Gastrocnemius medialis (tissue), 4 donors: ENCODE results near the gene CYGB. TPM values are rescaled to one million over a fixed set of nuclear protein-coding genes. Genes with fewer than 3 reads are reported as not detected.
"Not testable (repeated sequence)": the region's sequence is repeated elsewhere in the genome, so short reads cannot be mapped to it uniquely, and the experiment has no call there.

ENCODE experiments used
- ATAC-seq, 2 donors: fragments of 150-250 bp; one replicate each; pipeline ENCODE4 v1.9.1; 2016
- DNase-seq, 2 donors: peaks; one replicate each; pipeline ENCODE4 v3.0.0-alpha.2; 2019
- H3K27ac ChIP-seq, 4 donors: fragments of 200-600 bp; sonication (generic); 1 replicate in 1 of 4; 2 replicates in 3 of 4; pipeline ENCODE4 v1.5.1; 2016 to 2018; ENCODE audit warnings: mild to moderate bottlenecking in 2 of 4, moderate library complexity in 1 of 4
- H3K27me3 ChIP-seq, 3 donors: fragments of 200-600 bp; sonication (generic) in 2 of 3; 1 replicate in 1 of 3; 2 replicates in 2 of 3; pipeline versions ENCODE4 v1.5.1 to v1.6.0; 2016 to 2019; ENCODE audit warnings: mild to moderate bottlenecking in 1 of 3, moderate library complexity in 1 of 3
- H3K36me3 ChIP-seq, 2 donors: fragments of 200-600 bp; sonication (generic) in 1 of 2; one replicate each; pipeline ENCODE4 v1.5.1; 2017 to 2018
- H3K4me1 ChIP-seq, 2 donors: fragments of 200-600 bp; sonication (generic) in 1 of 2; one replicate each; pipeline ENCODE4 v1.5.1; 2016 to 2017; ENCODE audit warnings: mild to moderate bottlenecking in 2 of 2
- H3K4me3 ChIP-seq, 4 donors: fragments of 200-600 bp; sonication (generic) in 3 of 4; 1 replicate in 1 of 4; 2 replicates in 3 of 4; pipeline ENCODE4 v1.5.1; 2016 to 2019; ENCODE audit warnings: mild to moderate bottlenecking in 2 of 4
- H3K9me3 ChIP-seq, 3 donors: fragments of 200-600 bp; sonication (generic) in 2 of 3; 1 replicate in 1 of 3; 2 replicates in 2 of 3; pipeline ENCODE4 v1.5.1; 2016 to 2019
- POLR2A ChIP-seq, 2 donors: fragments of 450-650 bp; IDR thresholded peaks; one replicate each; pipeline ENCODE4 v1.6.1; 2017; ENCODE audit warnings: antibody characterized with exemption in 2 of 2, mild to moderate bottlenecking in 2 of 2, moderate library complexity in 2 of 2
- in situ Hi-C, 4 donors: fragments of 200-750 bp; cut with MboI; loops; one replicate each; pipeline versions ENCODE4 v1.15.0 to v1.8.0; 2017; ENCODE audit warnings: low sequenced_read_pairs in 4 of 4
- intact Hi-C: fragments of 100-400 bp; cut with DNase I; formaldehyde crosslinking; loops from one replicate; pipeline ENCODE4 v1.15.1; 2023; ENCODE audit warnings: low total_unique reads
- total RNA-seq, 4 donors: library from RNA; depleted of rRNA; stranded (reverse); fragments of >200 nt; gene quantifications; one replicate each; pipeline versions ENCODE4 v1.1.0 to v1.2.3, GENCODE V29; 2016
- TF ChIP-seq, protein P1 (sequence below), 5 experiments: fragments of 450-650 bp in 3 of 5; fragments of 200-600 bp in 2 of 5; sonication (generic) in 2 of 5; IDR thresholded peaks in 4 of 5; conservative IDR thresholded peaks in 1 of 5; 1 replicate in 4 of 5; 2 replicates in 1 of 5; pipeline ENCODE4 v1.5.1; 2016 to 2019; ENCODE audit warnings: antibody characterized with exemption in 5 of 5, mild to moderate bottlenecking in 3 of 5, moderate library complexity in 3 of 5

CYGB gene
- total RNA-seq, 4 donors from 2014 or later = 8.1 to 19.7 (median 10.6) TPM

DNA sequence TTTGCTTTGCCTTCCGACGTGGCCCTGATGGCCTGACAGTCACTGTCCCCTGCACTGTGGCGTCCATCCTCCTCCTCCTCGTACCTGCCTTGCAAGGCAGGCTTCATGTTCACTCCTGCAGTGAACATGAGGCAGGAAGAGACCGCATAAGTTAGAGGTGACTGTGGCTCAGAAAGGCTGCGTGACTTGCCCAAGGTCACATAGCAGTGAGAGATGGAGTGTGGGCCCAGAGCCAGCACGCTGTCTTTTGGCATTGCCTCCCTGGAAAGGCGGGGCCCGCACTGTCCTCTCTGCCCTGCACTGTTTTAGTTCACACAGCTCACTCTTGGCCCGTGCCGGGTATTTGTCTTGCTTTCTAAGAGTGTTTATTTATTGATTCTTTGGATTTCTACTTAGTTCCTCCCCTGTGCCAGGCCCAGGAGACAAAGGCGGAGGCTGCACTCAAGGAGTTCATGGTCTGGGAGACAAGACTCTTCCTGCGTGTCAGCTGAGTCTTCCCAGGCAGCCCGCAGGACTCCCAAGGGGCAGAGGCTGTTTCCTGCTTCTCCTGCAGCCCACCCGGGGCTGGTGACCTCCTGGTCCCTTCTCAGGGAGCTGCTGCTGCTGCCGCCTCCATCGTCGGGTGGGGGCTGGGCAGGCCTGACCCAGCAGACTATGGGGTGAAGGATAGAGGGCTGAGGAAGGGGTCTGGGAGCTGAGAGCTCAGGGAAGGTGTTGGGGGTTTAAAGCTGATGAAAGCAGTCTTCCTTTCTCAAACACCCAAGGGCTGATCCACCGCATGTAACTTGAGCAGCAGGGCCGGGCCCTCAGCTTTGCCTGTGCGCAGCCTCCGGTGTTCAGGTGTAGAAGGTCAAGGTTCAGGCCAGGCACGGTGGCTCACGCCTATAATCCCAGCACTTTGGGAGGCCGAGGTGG lies 12.7 kb downstream of the CYGB start:
- intact Hi-C loops = no loop called here

GRCh38 chr17:76523084-76524037 lies 14.1 kb downstream of the CYGB start:
- Histone ChIP-seq H3K4me3 (no peak overlapping the region), H3K9me3 (no peaks in the 10 kb centered on the region), H3K27ac (peak overlapping the region in 1 of 4 donors; percentile 1), H3K27me3 (no peaks in the 10 kb centered on the region), H3K36me3 (no peaks in the 10 kb centered on the region), H3K4me1 (peaks cover 13 to 19% of the 10 kb centered on the region in 2 donors)
- ATAC-seq (peak; percentile 48 to 65), DNase-seq (peak; percentile 54 to 65)
- intact Hi-C loops (loop anchor here (1.0 kb wide), 3 partner anchors 24 to 101 kb away; no protein-coding TSS in a partner anchor), in situ Hi-C loops (loop anchor here in 3 of 4 donors (5.0 to 10.0 kb wide), 3 partner anchors 61 to 101 kb away; partner anchors contain the start of gene ST6GALNAC2 (in 1 of the 3))
- TF ChIP-seq, protein P1, sequence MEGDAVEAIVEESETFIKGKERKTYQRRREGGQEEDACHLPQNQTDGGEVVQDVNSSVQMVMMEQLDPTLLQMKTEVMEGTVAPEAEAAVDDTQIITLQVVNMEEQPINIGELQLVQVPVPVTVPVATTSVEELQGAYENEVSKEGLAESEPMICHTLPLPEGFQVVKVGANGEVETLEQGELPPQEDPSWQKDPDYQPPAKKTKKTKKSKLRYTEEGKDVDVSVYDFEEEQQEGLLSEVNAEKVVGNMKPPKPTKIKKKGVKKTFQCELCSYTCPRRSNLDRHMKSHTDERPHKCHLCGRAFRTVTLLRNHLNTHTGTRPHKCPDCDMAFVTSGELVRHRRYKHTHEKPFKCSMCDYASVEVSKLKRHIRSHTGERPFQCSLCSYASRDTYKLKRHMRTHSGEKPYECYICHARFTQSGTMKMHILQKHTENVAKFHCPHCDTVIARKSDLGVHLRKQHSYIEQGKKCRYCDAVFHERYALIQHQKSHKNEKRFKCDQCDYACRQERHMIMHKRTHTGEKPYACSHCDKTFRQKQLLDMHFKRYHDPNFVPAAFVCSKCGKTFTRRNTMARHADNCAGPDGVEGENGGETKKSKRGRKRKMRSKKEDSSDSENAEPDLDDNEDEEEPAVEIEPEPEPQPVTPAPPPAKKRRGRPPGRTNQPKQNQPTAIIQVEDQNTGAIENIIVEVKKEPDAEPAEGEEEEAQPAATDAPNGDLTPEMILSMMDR (IDR thresholded peaks at IDR 0.05 in 4 of 5, conservative IDR thresholded peaks at IDR 0.05 in 1 of 5) = peak; percentile 99 to 100 (median 100)
- TF ChIP-seq POLR2A (IDR thresholded peaks at IDR 0.05) = no peak

More for the DNA sequence above, 12.7 kb downstream of the CYGB start:
- Histone ChIP-seq H3K9me3 (no peaks in the 10 kb centered on the region), H3K27me3 (no peaks in the 10 kb centered on the region), H3K36me3 (no peaks in the 10 kb centered on the region), H3K27ac (peak overlapping the region; percentile 42 to 69 (median 54)), H3K4me3 (no peak overlapping the region), H3K4me1 (peaks cover 17 to 26% of the 10 kb centered on the region in 2 donors)
- ATAC-seq (no peak), DNase-seq (no peak)
- TF ChIP-seq, protein P1 (IDR thresholded peaks at IDR 0.05 in 4 of 5, conservative IDR thresholded peaks at IDR 0.05 in 1 of 5) = no peak
- no peak for TF ChIP-seq POLR2A (IDR thresholded peaks at IDR 0.05)
- in situ Hi-C loops = loop anchor here in 3 of 4 donors (5.0 to 10.0 kb wide), 3 partner anchors 60 to 100 kb away; partner anchors contain the start of gene ST6GALNAC2 (in 1 of the 3)

DNA sequence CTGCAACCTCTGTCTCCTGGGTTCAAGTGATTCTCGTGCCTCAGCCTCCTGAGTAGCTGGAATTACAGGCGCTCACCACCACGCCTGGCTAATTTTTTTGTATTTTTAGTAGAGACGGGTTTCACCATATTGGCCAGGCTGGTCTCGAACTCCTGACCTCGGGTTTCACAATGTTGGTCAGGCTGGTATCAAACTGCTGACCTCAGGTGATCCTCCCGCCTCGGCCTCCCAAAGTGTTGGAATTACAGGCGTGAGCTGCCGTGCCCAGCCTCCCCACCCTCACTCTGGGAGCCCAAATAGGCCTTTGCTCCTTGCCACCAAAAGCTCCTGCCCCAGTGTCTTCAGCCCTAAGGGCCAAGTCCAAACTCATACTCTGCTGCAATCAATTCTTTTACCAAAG lies 15.8 kb downstream of the CYGB start:
- peaks cover 9 to 14% of the 10 kb centered on the region in 2 donors for H3K4me1 ChIP-seq
- in situ Hi-C loops = loop anchor here in 3 of 4 donors (5.0 to 10.0 kb wide), 3 partner anchors 63 to 103 kb away; partner anchors contain the start of gene ST6GALNAC2 (in 1 of the 3)
- H3K27me3 ChIP-seq, H3K4me3 ChIP-seq, intact Hi-C loops, H3K9me3 ChIP-seq, DNase-seq, H3K36me3 ChIP-seq, H3K27ac ChIP-seq, ATAC-seq: not testable (repeated sequence)

DNA sequence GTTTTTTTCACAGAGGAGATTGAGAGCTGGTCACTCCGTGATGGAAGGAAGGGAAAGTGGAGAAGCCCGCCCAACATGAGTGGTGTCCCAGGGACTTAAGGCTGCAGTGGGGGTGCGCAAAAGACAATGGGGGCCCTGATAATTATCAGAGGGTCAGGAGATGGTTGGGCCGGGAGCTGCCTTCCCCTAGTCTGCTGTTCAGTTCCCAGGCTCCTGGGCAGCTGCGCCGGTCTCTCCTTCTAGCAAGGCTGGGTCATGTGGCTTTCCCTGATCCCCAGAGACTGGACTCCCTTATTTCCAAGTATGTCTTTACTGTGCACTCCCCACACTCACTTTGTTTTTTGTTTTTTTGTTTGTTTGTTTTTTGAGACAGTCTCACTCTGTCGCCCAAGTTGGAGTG lies 16.2 kb downstream of the CYGB start:
- Histone ChIP-seq H3K27ac (no peak overlapping the region), H3K4me3 (no peak overlapping the region), H3K27me3 (no peaks in the 10 kb centered on the region), H3K4me1 (peaks cover 9 to 14% of the 10 kb centered on the region in 2 donors), H3K36me3 (no peaks in the 10 kb centered on the region), H3K9me3 (no peaks in the 10 kb centered on the region)
- DNase-seq (no peak), ATAC-seq (no peak)
- in situ Hi-C loops (loop anchor here in 3 of 4 donors (5.0 to 10.0 kb wide), 3 partner anchors 64 to 104 kb away; partner anchors contain the start of gene ST6GALNAC2 (in 1 of the 3)), intact Hi-C loops (no loop called here)
- TF ChIP-seq POLR2A (IDR thresholded peaks at IDR 0.05) = no peak
- TF ChIP-seq, protein P1 (IDR thresholded peaks at IDR 0.05 in 4 of 5, conservative IDR thresholded peaks at IDR 0.05 in 1 of 5) = no peak
